ENCODE data around the gene GARIN5B.

GRCh38 chr19:55389386-55390317, 26.6 kb upstream of the GARIN5B start:
- TF ChIP-seq POLR2AphosphoS5 (IDR thresholded peaks at IDR 0.05): no peak
- TF ChIP-seq CTCF (IDR thresholded peaks at IDR 0.05): no peak
- TF ChIP-seq POLR2A (IDR thresholded peaks at IDR 0.05): no peak
- no peak for TF ChIP-seq EP300 (IDR thresholded peaks at IDR 0.05)
